Epidermal melanocyte (primary cell): ENCODE measurements around the gene RNASE4.

Source experiments
- DNase-seq: peaks from one replicate; pipeline ENCODE4 v3.0.0; 2011; ENCODE audit warnings: low spot score; ENCODE audit not compliant: insufficient read length

RNASE4 gene

DNA sequence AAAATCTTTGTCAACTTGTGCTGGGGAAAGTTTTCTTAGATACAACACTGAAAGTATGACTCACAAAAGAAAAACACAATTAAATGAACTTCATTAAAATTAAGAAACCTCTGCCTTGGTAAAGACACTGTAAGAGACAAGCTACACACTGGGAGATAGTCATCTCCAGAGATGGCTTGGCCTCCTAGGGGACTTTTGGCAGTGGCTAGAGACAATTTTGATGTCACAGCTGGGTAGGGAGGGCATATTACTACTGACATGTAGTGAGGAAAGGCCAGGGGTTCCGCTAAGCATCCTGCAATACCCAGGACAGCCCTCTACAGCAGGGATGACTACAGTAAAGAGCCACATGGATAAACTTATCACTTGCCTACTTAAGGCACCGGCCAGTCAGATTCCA, 8.7 kb upstream of the RNASE4 start:
- no peak for DNase-seq

DNA sequence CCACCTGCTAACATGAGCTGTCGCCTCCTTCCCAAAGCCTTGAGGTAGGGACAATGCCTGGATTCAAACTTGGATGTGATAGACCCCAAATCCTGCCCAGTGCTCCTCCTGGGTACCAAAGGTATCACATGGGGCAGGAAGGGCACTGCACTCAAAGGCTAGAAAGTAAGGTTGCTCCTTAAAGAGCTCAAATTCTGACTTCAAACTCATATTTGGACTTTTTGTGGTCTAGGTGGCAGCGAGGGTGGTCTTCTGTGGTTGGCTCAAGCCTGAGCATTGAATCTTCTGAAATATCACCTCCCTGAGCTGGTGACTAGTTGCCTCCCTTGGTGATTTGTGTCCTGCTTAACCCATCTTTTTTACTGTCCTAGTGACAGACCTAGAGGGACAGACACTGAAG, 8.3 kb upstream of the RNASE4 start:
- no peak for DNase-seq

DNA sequence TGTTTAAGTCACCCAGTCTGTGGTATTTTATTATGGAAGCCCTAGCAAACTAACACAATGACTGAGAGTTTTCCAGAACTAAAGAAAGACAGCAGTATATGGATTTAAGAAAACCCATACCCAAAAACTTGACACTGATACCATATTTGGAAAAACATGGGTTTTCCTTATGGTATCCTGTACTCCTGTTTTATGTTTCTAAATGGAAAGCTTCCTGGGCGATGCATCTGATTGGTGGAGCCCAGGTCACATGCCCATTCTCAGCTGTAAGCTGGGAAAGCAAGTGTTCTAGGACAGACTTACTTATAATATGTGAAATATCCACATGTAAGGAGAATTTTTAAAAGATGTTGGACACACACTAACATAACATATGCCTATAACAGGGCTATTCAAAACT, 4.5 kb upstream of the RNASE4 start:
- DNase-seq: no peak

DNA sequence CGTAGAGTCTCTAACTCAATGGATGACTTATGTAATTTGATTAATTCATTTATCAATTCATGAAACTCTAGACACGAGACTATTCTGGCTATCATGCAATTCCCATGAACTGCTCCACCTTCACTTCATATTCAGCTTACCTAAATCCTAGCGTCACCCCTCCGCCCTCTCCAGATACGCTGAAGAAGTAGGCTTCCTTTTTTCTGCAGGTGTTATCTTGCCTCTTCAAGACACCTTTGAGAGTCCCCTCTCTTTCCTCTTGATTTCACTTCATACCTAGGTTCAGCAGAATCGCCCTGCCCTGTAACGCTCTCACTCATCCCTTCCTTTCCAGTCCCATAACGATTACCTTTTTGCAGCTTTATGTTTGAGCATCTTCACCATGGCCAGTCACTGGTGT, 4.0 kb upstream of the RNASE4 start:
- DNase-seq: no peak

DNA sequence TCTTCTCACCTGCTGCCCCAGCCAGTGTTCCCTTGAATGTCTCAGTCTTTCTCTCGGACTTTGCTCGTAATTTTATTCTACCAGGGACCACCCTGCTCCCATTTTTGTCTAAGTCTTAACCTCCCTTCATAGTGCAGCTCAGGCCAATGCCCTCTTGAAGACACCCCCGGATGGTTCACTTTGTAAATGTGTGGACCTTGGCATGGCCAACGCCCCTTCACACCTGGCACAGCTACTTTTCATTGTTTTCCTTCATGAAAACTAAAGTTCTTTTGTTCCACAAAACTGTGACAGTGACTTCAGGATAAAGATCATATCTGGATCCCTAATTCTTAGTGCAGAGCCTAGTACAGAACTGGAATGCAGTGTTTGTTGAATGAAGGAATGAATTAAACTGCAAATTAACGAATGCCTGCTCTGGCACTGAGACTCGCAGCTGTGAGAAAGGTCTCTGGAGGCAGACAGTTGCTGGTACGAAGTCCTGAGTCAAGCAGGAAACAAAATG, 3.5 kb upstream of the RNASE4 start:
- peak; percentile 48 for DNase-seq

DNA sequence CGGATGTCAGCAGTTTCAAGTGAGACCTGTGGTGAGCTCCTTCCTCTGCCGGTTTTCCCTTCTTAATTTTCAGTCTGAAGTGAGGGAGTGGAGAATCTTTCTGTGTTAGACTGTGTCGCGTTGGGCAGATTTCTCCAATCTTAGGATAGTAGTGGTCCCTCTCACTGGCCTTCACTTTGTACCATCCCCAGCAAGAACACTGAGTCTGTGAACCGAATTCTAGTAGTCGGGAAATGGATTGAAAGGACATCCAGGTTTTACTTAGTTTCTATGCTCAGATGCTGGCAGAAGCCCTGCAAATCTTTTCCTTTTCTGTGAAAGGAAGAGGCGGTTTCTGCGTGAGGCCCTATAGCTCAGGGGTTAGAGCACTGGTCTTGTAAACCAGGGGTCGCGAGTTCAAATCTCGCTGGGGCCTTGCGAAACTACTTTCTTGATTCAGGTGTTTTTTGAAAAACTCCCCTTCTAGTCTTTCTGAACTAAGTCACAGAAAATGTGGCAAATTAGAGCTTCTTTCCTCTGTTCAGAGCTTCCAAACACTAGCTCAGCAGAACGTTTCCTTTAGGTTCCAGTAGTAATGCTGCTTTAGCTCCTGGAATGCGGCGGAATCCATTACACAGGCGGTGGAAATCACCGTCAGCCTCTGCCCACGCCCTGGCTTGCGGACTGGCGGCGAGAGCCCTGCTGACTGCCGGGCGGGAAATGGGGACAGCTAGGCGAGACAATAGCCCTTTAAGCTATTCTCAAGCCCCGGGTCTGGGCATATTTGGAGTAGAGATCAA, 2.8 kb upstream of the RNASE4 start:
- DNase-seq: peak; percentile 23

DNA sequence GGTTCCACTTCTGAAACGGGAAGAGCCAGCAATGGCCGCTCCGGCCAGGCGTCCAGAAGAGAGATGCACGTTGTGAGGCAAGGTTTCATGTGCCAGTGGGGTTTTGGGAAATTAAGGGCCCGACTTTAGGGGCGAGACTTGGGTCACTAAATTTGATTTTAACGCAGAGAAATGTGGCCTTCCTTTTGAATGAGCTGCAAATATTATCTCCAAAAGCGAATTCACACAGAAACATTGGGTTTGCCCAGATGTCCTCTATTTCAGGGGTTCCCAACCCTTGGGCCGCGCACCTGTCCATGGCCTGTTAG, 2.3 kb upstream of the RNASE4 start:
- no peak for DNase-seq

DNA sequence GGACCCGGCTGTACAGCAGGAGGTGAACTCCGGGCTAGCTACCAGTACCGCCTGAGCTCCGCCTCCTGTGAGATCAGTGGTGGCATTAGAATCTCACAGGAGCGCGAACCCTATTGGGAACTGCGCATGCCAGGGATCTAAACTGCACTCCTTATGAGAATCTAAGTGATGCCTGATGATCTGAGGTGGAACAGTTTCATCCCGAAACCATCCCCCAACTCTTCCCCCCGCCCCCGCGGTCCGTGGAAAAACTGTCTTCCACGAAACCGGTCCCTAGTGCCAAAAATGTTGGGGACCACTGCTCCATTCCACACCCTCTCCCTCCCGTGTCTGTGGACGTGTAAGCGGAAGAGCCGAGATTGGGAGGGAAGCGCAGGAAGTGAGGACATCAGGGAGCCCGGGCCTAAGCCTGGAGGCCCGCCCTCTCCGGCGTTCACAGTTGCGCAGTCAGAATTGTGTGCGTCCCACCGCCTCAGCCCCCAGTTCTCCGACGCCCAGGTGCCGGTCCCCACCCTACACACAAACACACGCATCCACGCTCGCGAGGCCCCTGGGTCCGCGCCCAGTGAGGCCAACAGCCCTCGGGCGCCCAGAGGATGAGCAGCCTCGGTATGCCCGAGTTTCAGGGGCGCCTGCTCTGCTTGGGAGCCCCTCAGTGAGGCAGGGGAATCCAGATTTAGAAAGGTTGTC, 1.8 kb upstream of the RNASE4 start:
- no peak for DNase-seq

DNA sequence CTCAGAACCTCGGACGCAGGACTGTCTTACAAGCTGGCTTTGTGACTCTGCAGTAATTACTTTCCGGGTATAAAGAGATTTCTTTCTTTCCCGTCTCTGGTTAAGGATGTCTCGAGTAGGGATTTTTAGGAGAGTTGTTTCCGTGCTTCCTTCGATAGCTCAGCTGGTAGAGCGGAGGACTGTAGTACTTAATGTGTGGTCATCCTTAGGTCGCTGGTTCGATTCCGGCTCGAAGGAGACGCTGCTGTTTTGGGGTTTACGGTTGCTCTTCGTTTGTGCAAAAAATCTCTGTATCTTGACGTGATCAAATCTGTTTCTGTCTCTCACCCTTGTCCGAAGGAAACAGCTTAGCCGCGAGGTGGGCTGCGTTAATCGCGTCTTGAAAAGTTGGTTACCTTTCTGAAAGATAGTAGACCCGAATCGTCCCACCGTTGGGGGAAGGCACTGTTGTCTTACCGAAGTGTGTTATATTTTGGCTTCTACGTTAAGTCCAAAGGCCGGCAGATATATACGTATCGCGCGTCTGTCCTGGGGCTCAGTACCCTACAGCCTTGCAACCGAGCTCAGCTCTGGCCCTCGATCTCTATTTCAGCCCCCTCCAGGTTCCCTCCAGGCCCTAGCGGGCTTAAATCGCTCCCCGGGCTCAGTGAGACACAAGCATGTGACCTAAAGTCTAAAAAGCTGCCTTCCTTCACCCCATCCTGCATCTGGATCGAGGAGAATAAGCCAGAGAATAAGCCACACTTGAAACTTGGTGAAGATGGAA, 1.1 kb upstream of the RNASE4 start:
- DNase-seq: no peak

DNA sequence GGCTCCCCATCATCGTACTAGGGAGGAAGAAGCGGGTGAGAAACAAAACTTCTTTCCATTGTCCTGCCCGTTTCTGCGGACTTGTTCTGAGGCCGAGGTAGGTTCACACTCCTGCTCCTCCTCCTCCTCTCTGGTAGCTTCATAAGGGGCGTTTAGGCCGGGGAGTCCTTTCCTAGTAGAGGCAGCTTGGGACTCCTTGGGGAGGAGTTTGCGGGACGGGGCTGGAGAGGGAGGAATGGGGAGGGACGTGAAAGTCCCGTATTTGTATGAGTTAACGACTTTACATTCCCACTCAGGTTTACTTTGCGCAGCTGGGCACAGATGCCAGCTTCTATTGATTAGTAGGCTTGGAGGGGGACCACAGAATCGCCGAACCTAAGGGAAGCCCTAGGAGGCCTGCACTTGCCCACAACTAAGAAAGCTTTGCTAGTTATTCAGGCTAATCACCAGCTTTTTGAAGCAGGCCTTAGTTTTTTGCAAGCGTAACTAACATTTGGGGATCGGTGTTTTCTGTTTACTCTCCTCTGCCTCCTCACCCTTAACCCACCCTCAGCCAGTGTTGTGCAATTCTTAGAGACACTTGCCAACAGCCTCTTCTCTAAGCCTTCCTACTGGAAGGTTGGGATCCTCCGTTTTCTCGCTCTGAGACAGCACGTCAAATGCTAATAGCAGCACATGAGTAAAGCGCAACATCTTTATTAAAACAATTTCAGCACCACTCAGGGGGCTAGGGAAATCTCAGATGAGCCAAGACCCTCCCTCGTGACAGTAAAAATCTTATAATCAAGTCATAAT, 499 bp downstream of the RNASE4 start:
- DNase-seq: no peak

DNA sequence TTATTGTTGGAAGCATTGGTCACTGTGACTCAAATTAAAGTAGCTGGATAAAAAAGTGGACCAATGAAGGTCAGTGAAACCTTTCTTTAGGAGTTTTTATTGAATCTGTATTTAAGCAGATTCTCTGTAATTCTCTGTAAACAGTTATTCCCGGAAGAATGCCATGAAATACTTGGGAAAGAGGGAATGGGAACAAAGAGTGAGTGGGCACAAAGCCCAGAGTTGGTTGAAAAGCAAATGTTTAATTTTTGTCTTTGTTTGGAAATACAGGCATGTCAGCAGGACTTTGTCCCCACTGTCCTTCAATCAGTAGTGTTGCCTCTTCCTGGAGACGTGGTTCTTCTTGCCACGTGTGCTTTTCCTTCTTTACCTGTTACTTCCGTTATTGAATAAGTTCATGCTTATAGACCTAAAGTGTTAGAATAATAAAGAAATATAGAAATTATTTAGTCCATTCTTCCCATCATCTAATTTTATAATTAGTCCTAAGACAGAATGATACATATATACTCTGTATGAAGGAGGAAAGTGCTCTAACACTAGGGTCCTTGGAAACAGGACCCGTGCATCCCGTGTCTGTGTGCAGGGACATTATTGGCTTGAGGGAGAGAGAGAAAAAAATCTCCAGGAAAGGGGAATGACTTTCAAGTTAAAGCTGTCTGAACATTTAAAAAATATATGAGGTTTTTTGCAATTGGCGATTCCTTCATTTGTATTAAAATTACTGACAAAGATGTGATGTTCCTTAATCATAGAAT, 2.2 kb downstream of the RNASE4 start:
- DNase-seq: no peak

DNA sequence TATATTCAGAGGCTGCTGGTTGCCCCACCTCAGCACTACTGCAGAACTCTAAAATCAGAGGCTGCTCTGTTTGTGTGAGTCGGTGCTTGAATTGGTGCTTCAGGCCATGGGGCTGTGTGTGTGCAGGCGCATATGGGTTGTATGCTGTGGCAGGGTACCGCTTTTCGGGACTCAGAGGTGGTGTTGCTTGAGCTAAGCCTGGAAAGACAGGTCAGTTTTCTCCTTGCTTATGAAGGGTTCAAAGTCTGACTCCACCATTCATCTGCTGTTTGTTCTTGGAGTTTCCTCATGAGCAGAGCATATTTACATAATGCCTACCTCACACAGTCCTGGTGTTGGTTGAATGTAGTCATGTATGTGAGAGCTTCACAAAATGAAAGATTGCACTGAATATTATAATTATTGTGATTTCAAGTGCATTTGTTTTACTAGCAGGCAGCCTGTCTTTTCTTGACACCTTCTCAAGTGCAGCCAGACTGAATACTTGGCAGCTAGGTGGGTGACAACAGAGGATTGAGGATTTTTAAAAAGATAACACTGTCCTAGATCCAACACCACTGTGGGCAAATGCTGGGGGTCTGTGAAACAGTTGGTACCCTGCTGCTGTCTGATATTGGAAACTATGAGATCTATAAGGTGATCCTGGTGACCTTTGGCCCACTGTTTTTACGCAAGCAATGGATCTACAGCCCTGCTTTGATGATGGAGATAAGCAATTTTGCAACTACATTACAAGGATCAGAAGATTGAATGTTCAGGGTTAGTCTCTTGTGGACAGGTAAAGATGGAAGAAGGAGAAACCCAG, 3.2 kb downstream of the RNASE4 start:
- no peak for DNase-seq

DNA sequence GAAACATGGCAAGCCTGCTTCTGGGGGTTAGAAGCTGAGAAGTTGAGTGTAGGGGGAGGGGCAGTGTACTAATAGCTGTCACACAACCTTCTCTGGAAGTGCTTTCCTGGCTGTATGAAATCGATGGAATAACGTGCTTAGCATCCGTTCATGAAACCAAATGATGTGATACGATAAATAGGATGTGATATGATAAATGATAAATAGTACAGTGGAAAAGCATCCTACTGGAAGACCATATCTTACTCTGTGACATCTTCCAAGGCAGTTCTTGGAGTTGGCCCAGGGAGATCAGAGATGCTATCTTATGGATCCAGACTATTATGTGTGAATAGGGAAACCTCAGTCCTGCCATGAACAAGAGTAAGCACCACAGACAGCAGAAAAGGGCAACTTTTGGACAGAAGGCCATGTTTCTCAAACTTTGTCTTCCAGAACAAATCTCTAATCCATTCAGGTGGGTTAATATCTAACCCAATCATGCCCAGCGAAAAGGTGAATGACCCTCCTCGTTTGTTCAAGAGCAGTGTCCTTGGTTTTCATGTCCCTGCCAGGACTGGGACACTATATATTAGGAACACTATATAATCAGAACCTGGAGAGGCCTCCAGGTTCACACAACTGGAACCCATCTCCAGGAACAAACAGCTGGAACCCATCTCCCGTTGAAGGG, 3.9 kb downstream of the RNASE4 start, which contains the start of gene ANG:
TSS of gene ANG (plus strand) at position 598 of the 673 bp plus-strand sequence. CDS start 4,801 bp downstream, outside the sequence.
- DNase-seq: no peak

DNA sequence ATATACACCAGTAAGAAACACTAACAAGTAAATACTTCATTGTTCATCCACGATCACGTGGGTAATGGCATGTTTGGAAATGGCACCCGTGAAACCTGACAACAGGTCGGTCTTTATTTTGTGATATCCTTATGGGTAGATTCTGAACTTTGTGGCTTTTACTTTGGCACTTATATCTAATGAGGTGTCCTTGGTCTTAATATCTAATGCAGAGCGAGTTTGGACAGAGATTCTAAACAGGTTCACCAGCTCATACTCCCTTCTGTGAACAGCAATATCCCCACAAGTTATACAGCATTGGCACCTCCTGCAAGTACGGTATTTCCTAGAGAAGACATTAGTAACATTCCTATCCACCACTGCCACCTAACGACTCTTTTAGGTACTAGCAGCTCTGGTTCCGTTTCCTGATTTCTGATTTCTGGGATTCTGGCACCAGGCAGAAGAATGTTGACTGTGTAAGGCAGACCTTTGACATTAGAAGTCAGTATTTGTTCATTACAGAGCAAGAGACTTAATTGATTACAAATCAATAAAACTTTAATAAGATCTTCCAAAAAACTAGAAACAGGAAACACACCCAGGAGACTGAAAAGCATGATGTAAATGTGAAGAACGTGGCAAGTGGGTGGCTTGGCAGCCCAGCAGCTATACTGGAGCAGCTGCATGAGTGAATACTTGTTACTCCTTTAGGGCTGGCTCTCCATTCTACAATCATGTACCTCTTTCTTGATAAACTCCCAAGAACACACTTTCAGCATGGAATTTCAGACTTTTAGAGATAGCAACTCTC, 6.7 kb downstream of the RNASE4 start:
- DNase-seq: no peak

DNA sequence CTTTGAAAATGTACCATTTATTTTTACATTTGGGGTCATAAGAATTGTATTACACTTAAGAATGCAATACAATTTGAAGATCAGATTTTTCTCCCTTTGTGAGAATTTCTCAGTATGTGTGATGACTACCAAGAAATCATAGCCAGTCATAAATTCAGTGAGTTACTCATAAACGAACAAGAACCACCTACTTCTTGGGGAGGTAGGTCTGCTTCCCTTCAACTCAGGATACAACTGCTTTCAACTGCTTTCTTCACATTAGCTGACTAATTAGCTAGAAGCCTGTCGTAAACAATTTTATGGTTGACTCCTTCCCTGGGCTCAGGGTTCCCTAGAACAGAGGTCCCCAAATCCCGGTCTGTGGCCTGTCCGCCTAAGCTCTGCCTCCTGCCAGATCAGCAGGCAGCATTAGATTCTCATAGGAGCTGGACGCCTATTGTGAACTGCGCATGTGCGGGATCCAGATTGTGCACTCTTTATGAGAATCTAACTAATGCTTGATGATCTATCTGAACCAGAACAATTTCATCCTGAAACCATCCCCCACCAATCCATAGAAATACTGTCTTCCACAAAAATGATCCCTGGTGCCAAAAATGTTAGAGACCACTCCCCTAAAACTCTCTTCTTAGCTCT, 7.9 kb downstream of the RNASE4 start:
- no peak for DNase-seq

DNA sequence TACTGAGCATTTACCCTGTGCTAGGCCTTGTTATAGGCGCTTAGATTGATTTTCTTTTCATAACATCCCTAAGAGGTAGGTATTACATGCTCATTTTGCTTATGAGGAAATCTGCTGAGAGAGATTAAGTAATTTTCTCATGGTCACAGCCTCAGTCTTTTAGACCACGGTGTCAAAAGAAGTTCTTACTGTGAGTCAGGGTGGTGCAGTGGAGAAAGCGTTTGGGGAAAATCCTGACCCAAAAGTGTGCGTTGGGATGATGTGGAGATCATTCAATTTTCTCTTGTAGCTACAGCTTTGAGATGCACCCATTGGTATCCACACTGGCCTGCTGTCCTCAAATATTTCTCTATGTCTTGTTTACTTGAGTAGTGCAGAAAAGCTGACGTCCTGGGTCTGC, 12.4 kb downstream of the RNASE4 start:
- DNase-seq: no peak

DNA sequence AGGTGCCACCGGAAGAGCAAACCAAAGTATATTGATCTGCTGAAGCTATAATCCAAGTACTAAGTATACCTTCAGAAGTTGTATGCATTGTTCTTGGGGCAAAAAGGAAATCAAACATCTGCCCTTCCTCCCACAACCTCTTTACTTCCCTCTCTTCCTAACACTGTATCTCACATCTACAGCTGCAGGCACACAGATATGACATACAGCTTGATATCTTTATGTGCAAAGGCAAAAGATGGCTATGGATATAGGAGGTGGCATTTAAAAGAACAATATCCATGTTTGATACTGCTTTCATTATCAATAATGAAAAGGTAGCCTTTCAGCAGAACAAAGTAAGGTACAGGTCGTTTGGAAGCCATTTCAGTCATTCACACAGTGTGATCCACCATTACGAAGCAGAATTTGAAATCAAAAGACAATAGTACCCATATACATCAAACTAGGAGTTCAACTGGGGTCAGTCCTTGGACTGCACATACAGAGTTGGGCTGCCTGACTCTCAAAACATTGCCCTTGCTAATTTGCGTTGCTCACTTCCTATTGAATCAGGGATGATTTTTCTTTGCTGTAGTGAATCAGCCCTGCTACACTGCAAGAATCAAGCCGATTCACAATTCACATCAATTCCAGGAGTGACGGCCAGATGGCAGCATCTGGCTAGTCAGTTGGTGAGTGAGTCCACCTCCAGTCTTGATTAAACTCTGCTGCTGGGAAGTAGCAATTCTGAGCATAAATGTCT, 13.1 kb downstream of the RNASE4 start:
- DNase-seq: no peak
